ENCODE measurements around the gene CBFA2T3.

The CBFA2T3 gene

DNA sequence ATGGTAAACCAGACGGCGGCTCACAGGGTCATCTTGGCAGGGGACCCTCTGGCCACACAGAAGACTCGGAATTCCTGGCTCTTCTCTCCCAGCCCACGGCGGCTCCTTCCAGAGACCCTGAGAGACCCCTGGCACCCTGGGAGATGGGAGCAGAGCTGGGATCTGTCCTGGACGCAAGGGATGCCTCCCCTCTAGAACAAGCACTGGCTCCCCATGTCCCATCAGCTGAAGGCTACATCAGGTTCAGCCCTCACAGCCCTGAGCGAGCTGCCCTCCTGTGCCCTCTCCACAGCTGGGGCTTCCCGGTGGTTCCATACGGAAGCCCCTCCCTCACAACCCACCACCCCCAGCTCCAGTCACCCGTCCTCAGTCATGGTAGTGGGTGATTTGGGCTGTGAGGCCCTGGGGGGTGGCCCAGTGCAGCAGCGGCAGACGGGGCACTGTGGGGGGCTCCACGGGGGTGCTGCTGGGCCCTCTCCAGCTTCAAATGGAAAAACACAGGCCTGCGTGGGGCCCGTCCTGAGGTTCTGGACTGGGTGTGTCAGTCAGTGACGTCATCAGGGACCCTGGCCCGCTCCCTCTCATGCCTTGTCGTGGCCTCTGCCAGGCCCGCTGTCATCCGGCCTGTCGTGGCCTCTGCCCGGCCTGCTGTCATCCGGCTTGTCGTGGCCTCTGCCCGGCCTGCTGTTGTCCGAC lies 13.0 kb upstream of the CBFA2T3 start:
- Histone ChIP-seq H3K9me3 (ENCODE audit: insufficient read depth, low read length) (no peaks in the 10 kb centered on the region), H2AFZ (ENCODE audit: low read depth, low read length) (no peak overlapping the region), H3K36me3 (replicated peaks; ENCODE audit: low read depth, low read length) (no peaks in the 10 kb centered on the region), H3K79me2 (ENCODE audit: low read length) (no peaks in the 10 kb centered on the region), H3K27ac (ENCODE audit: low read length) (no peak overlapping the region), H4K20me1 (ENCODE audit: insufficient read depth, low read length) (no peaks in the 10 kb centered on the region), H3K4me1 (ENCODE audit: low read length) (peaks cover 50% of the 10 kb centered on the region), H3K9ac (ENCODE audit: low read length) (no peak overlapping the region), H3K4me3 (ENCODE audit: low read length) (no peak overlapping the region), H3K27me3 (ENCODE audit: low read depth, low read length) (no peaks in the 10 kb centered on the region), H3K4me2 (ENCODE audit: low read length) (no peak overlapping the region)
- TF ChIP-seq, protein P1, sequence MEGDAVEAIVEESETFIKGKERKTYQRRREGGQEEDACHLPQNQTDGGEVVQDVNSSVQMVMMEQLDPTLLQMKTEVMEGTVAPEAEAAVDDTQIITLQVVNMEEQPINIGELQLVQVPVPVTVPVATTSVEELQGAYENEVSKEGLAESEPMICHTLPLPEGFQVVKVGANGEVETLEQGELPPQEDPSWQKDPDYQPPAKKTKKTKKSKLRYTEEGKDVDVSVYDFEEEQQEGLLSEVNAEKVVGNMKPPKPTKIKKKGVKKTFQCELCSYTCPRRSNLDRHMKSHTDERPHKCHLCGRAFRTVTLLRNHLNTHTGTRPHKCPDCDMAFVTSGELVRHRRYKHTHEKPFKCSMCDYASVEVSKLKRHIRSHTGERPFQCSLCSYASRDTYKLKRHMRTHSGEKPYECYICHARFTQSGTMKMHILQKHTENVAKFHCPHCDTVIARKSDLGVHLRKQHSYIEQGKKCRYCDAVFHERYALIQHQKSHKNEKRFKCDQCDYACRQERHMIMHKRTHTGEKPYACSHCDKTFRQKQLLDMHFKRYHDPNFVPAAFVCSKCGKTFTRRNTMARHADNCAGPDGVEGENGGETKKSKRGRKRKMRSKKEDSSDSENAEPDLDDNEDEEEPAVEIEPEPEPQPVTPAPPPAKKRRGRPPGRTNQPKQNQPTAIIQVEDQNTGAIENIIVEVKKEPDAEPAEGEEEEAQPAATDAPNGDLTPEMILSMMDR (IDR thresholded peaks at IDR 0.05; ENCODE audit: low read depth, low read length), result no peak
- TF ChIP-seq EZH2phosphoT487 (IDR thresholded peaks at IDR 0.05; ENCODE audit: low read depth), result no peak

DNA sequence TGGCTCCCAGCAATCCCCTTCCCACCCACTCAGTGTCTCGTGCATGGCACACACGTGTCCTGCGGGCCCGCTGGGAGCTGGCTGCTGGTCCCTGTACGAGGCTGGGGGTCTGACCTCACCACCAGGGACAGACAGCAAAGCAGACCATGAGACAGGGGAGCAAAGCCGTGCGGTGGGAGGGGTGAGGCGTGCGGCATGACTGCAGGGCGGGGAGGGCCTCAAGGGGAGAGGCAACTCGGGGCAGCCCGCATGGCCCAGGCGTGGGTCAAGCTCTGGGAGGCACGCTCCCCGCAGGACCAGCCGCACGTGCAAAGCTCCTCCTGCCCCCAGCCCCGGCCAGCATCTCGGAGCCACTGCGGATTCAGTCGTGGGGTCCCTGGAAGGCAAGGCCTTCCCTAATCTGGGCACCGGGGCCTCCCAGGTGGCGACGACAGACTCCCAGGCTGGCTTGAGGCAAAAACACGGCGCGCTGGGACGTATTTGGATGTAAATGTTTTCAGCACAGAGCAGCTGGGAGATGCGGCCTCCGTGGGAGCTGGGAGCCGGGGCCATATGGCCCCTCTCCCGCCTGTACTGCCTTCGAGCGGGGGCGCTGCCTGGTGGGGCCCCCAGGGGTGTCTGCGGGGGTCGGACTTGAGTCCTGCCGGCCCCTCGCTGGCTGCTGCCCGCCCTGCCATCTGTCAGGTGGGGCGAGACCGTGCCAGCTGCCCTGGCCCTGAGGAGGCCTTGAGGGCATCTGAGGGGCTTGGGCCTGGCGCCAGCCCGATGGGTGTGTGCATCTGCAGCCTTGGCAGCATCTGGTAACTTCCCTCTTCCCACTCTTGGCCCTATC lies 12.2 kb upstream of the CBFA2T3 start:
- H3K79me2 ChIP-seq (ENCODE audit: low read length), result no peaks in the 10 kb centered on the region; the same call in 1 of the 2 replicates
- H3K36me3 ChIP-seq (replicated peaks; ENCODE audit: low read depth, low read length), result no peaks in the 10 kb centered on the region
- H3K4me3 ChIP-seq (ENCODE audit: low read length), result no peak overlapping the region
- H4K20me1 ChIP-seq (ENCODE audit: insufficient read depth, low read length), result no peaks in the 10 kb centered on the region
- no peak overlapping the region for H3K4me2 ChIP-seq (ENCODE audit: low read length)
- no peak overlapping the region for H3K9ac ChIP-seq (ENCODE audit: low read length)
- no peaks in the 10 kb centered on the region for H3K9me3 ChIP-seq (ENCODE audit: insufficient read depth, low read length)
- H3K4me1 ChIP-seq (ENCODE audit: low read length), result peaks cover 58% of the 10 kb centered on the region
- H3K27ac ChIP-seq (ENCODE audit: low read length), result no peak overlapping the region
- H2AFZ ChIP-seq (ENCODE audit: low read depth, low read length), result no peak overlapping the region
- H3K27me3 ChIP-seq (ENCODE audit: low read depth, low read length), result no peaks in the 10 kb centered on the region
- no peak for TF ChIP-seq EZH2phosphoT487 (IDR thresholded peaks at IDR 0.05; ENCODE audit: low read depth)
- TF ChIP-seq, protein P1 (IDR thresholded peaks at IDR 0.05; ENCODE audit: low read depth, low read length), result no peak

DNA sequence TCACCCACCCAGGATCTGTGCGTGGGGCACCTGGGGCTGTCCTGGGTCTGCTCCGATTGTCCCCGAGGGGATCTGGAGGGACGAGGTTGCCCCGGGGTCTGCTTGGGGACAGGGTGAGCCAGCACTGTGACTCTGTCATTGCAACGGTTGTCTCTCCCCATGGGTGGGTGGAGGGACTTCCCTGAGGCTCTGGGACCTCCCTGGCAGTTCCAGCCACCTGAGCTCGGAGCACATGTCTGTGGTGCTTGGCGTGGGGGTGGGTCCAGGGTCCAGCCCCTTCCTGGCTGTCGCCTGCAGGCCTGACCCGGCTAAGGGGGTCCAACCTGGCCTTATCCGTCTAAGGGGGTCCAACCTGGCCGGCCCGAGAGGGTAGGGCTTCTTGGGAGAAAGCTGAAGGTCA lies 8.5 kb upstream of the CBFA2T3 start:
- Histone ChIP-seq H3K9ac (ENCODE audit: low read length) (peak overlapping the region; percentile 100), H3K27me3 (ENCODE audit: low read depth, low read length) (no peaks in the 10 kb centered on the region), H3K4me3 (ENCODE audit: low read length) (peak overlapping the region; percentile 67), H3K36me3 (replicated peaks; ENCODE audit: low read depth, low read length) (peaks cover 6% of the 10 kb centered on the region), H2AFZ (ENCODE audit: low read depth, low read length) (no peak overlapping the region), H3K4me2 (ENCODE audit: low read length) (peak overlapping the region; percentile 94), H3K4me1 (ENCODE audit: low read length) (peaks cover 67% of the 10 kb centered on the region), H3K27ac (ENCODE audit: low read length) (peak overlapping the region; percentile 96), H4K20me1 (ENCODE audit: insufficient read depth, low read length) (no peaks in the 10 kb centered on the region), H3K9me3 (ENCODE audit: insufficient read depth, low read length) (no peaks in the 10 kb centered on the region), H3K79me2 (ENCODE audit: low read length) (no peaks in the 10 kb centered on the region; the same call in 1 of the 2 replicates)
- TF ChIP-seq EZH2phosphoT487 (IDR thresholded peaks at IDR 0.05; ENCODE audit: low read depth), result no peak
- TF ChIP-seq, protein P1 (IDR thresholded peaks at IDR 0.05; ENCODE audit: low read depth, low read length), result no peak
